HG03558 (cell line): ENCODE results near the gene LILRA1.
"Not testable (repeated sequence)": the region's sequence is repeated elsewhere in the genome, so short reads cannot be mapped to it uniquely, and the experiment has no call there.

Experiments
- ATAC-seq: cut with Tn5 transposase; IDR thresholded peaks from one replicate; pipeline ENCODE4 v1.9.1; 2021; ENCODE audit warnings: moderate number of reproducible peaks; ENCODE audit not compliant: unreplicated experiment; ENCODE audit errors: extremely low read depth

The LILRA1 gene

GRCh38 chr19:54593445-54593844 is at the start of gene LILRA1:
LILRA1 (plus strand) TSS chr19:54593632; CDS start chr19:54594245, 613 bp downstream.
- not testable (repeated sequence) for ATAC-seq

- no peak for ATAC-seq
Observed at GRCh38 chr19:54548806-54549205, 44.6 kb upstream of the LILRA1 start.

- no peak for ATAC-seq
Observed at GRCh38 chr19:54549224-54549623, 44.2 kb upstream of the LILRA1 start.

GRCh38 chr19:54551293-54551692 is 42.1 kb upstream of the LILRA1 start:
- no peak for ATAC-seq

GRCh38 chr19:54551950-54552912 is 41.2 kb upstream of the LILRA1 start:
- ATAC-seq, result no peak

GRCh38 chr19:54552913-54553310 is 40.5 kb upstream of the LILRA1 start:
- ATAC-seq, result no peak

GRCh38 chr19:54554006-54554405 is 39.4 kb upstream of the LILRA1 start:
- ATAC-seq, result no peak

GRCh38 chr19:54554896-54555295 is 38.5 kb upstream of the LILRA1 start:
- no peak for ATAC-seq

- ATAC-seq, result no peak
Observed at GRCh38 chr19:54556194-54556593, 37.2 kb upstream of the LILRA1 start.

GRCh38 chr19:54558339-54558738 is 35.1 kb upstream of the LILRA1 start:
- ATAC-seq, result no peak

- ATAC-seq, result no peak
Observed at GRCh38 chr19:54560881-54561385, 32.5 kb upstream of the LILRA1 start.

- ATAC-seq, result no peak
Observed at GRCh38 chr19:54561840-54562239, 31.6 kb upstream of the LILRA1 start.

GRCh38 chr19:54563206-54563605 is 30.2 kb upstream of the LILRA1 start:
- ATAC-seq, result not testable (repeated sequence)

GRCh38 chr19:54570316-54570715 is 23.1 kb upstream of the LILRA1 start:
- no peak for ATAC-seq

GRCh38 chr19:54571715-54572615 is 21.5 kb upstream of the LILRA1 start:
- not testable (repeated sequence) for ATAC-seq

- no peak for ATAC-seq
Observed at GRCh38 chr19:54572696-54573311, 20.6 kb upstream of the LILRA1 start.

GRCh38 chr19:54573330-54573872 is 20.0 kb upstream of the LILRA1 start, which contains the start of gene LILRA2:
LILRA2 (plus strand) TSS chr19:54573790; CDS start chr19:54573879, 89 bp downstream.
- no peak for ATAC-seq

GRCh38 chr19:54574051-54574450 is 19.4 kb upstream of the LILRA1 start:
- ATAC-seq, result no peak

GRCh38 chr19:54574527-54575056 is 18.8 kb upstream of the LILRA1 start:
- ATAC-seq, result no peak

GRCh38 chr19:54575205-54575604 is 18.2 kb upstream of the LILRA1 start:
- ATAC-seq, result not testable (repeated sequence)
